Fibroblast of lung (primary cell): Measurements from ENCODE around the gene FTO.
"Not testable (repeated sequence)": the region's sequence is repeated elsewhere in the genome, so short reads cannot be mapped to it uniquely, and the experiment has no call there.

ENCODE experiments used
- EZH2 ChIP-seq: IDR thresholded peaks from 2 replicates; pipeline ENCODE4 v1.5.1; 2012; ENCODE audit warnings: low read length, control low read depth, mild to moderate bottlenecking; ENCODE audit errors: missing control alignments
- TF ChIP-seq, protein P1 (sequence below), 2 donors: IDR thresholded peaks in 1 of 2; conservative IDR thresholded peaks in 1 of 2; 1 replicate in 1 of 2; 2 replicates in 1 of 2; pipeline ENCODE4 v1.5.1; 2011 to 2012; ENCODE audit warnings: low read length in 2 of 2, control low read depth in 1 of 2, inconsistent platforms in 1 of 2, low read depth in 1 of 2, mild to moderate bottlenecking in 1 of 2

DNA sequence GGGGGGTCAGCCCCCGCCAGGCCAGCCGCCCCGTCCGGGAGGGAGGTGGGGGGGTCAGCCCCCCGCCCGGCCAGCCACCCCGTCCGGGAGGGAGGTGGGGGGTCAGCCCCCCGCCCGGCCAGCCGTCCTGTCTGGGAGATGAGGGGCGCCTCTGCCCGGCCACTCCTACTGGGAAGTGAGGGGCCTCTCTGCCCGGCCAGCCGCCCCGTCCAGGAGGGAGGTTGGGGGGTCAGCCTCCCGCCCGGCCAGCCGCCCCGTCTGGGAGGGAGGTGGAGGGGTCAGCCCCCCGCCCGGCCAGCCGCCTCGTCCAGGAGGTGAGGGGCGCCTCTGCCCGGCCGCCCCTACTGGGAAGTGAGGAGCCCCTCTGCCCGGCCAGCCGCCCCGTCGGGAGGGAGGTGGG is 5.7 kb upstream of the FTO start:
- TF ChIP-seq, protein P1, sequence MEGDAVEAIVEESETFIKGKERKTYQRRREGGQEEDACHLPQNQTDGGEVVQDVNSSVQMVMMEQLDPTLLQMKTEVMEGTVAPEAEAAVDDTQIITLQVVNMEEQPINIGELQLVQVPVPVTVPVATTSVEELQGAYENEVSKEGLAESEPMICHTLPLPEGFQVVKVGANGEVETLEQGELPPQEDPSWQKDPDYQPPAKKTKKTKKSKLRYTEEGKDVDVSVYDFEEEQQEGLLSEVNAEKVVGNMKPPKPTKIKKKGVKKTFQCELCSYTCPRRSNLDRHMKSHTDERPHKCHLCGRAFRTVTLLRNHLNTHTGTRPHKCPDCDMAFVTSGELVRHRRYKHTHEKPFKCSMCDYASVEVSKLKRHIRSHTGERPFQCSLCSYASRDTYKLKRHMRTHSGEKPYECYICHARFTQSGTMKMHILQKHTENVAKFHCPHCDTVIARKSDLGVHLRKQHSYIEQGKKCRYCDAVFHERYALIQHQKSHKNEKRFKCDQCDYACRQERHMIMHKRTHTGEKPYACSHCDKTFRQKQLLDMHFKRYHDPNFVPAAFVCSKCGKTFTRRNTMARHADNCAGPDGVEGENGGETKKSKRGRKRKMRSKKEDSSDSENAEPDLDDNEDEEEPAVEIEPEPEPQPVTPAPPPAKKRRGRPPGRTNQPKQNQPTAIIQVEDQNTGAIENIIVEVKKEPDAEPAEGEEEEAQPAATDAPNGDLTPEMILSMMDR (conservative IDR thresholded peaks at IDR 0.05 in 1 of 2, IDR thresholded peaks at IDR 0.05 in 1 of 2; ENCODE audit: low read depth in 1 of 2, low read length in 2 of 2) = not testable (repeated sequence)
- not testable (repeated sequence) for TF ChIP-seq EZH2
